NCI-H1105 (cell line): Measurements from ENCODE around the gene SULT1A1.
"Not testable (repeated sequence)": the region's sequence is repeated elsewhere in the genome, so short reads cannot be mapped to it uniquely, and the experiment has no call there.

Experiments used
- DNase-seq: peaks from one replicate; lab custom pipeline; 2025; lab: John Stamatoyannopoulos, UW

SULT1A1 gene

GRCh38 chr16:28609631-28610594 lies at the start of gene SULT1A1:
Gene SULT1A1, minus strand, starts transcription at chr16:28610044. Its CDS starts 1,189 bp downstream, at chr16:28608855.
- no peak for DNase-seq

- DNase-seq = not testable (repeated sequence)
Observed at GRCh38 chr16:28639959-28640358, 30.1 kb upstream of the SULT1A1 start.

GRCh38 chr16:28638359-28638758 lies 28.5 kb upstream of the SULT1A1 start:
- not testable (repeated sequence) for DNase-seq

GRCh38 chr16:28637765-28638164 lies 27.9 kb upstream of the SULT1A1 start, which contains the start of gene NPIPB8:
Gene NPIPB8, plus strand, starts transcription at chr16:28638065. Its CDS starts 296 bp downstream, at chr16:28638361.
- DNase-seq = not testable (repeated sequence)

GRCh38 chr16:28636093-28636823 lies 26.4 kb upstream of the SULT1A1 start:
- DNase-seq = not testable (repeated sequence)

- not testable (repeated sequence) for DNase-seq
Observed at GRCh38 chr16:28630905-28631304, 21.1 kb upstream of the SULT1A1 start.

GRCh38 chr16:28623172-28623711 lies 13.4 kb upstream of the SULT1A1 start:
- DNase-seq = peak; percentile 82

- not testable (repeated sequence) for DNase-seq
Observed at GRCh38 chr16:28622532-28623171, 12.8 kb upstream of the SULT1A1 start.

- DNase-seq = no peak
Observed at GRCh38 chr16:28621481-28622155, 11.8 kb upstream of the SULT1A1 start.

- not testable (repeated sequence) for DNase-seq
Observed at GRCh38 chr16:28620316-28620715, 10.5 kb upstream of the SULT1A1 start.

GRCh38 chr16:28617874-28618273 lies 8.0 kb upstream of the SULT1A1 start:
- DNase-seq = no peak

GRCh38 chr16:28616636-28617035 lies 6.8 kb upstream of the SULT1A1 start:
- DNase-seq = no peak

- not testable (repeated sequence) for DNase-seq
Observed at GRCh38 chr16:28616224-28616577, 6.4 kb upstream of the SULT1A1 start.

GRCh38 chr16:28615486-28616223 lies 5.8 kb upstream of the SULT1A1 start:
- peak; percentile 21 for DNase-seq

- DNase-seq = not testable (repeated sequence)
Observed at GRCh38 chr16:28614561-28614960, 4.7 kb upstream of the SULT1A1 start.

GRCh38 chr16:28613912-28614311 lies 4.1 kb upstream of the SULT1A1 start:
- not testable (repeated sequence) for DNase-seq

- DNase-seq = not testable (repeated sequence)
Observed at GRCh38 chr16:28612359-28613280, 2.8 kb upstream of the SULT1A1 start.

GRCh38 chr16:28610595-28611191 lies 849 bp upstream of the SULT1A1 start:
- no peak for DNase-seq
